HEK293 (cell line): ENCODE data around the gene IL20RA.

ENCODE experiments used
- CTCF ChIA-PET: fragments of 350-600 bp; formaldehyde crosslinking; extraction: SDS; loops from one replicate; lab custom pipeline; 2021; ENCODE audit warnings: antibody characterized with exemption; lab: Yijun Ruan, JAX
- POLR2A ChIA-PET: fragments of 300-600 bp; formaldehyde crosslinking; extraction: SDS; loops from one replicate; lab custom pipeline; 2020; ENCODE audit warnings: antibody characterized with exemption, inconsistent platforms; lab: Yijun Ruan, JAX
- H3K27ac ChIP-seq: fragments of 200-500 bp; sonication (Bioruptor generic); 2 replicates; pipeline ENCODE4 v1.5.1; 2014; ENCODE audit warnings: low read depth, low read length, control low read depth, inconsistent platforms; ENCODE audit errors: extremely low read depth
- H3K36me3 ChIP-seq, 2 experiments: fragments of 200-500 bp in 1 of 2; sonication (Bioruptor generic) in 1 of 2; 1 replicate in 1 of 2; 2 replicates in 1 of 2; pipeline ENCODE4 v1.5.1; 2014 to 2017; ENCODE audit warnings: inconsistent platforms in 2 of 2, low read length in 2 of 2; ENCODE audit not compliant: control insufficient read depth in 2 of 2, insufficient read depth in 1 of 2
- H3K4me1 ChIP-seq: fragments of 200-500 bp; sonication (Bioruptor generic); 2 replicates; pipeline ENCODE4 v1.5.1; 2014; ENCODE audit warnings: mild to moderate bottlenecking, low read length, inconsistent platforms; ENCODE audit not compliant: control insufficient read depth, insufficient read depth
- H3K4me3 ChIP-seq: 2 replicates; pipeline ENCODE4 v1.5.1; 2011; ENCODE audit warnings: low read depth, mild to moderate bottlenecking, control low read depth, low read length, moderate library complexity
- H3K9me3 ChIP-seq: fragments of 200-500 bp; sonication (Bioruptor generic); 2 replicates; pipeline ENCODE4 v1.5.1; 2014; ENCODE audit warnings: low read depth, low read length, inconsistent platforms; ENCODE audit not compliant: control insufficient read depth, insufficient read depth
- BCL11A ChIP-seq: fragments of 450-650 bp; formaldehyde crosslinking; IDR thresholded peaks from 2 replicates; pipeline ENCODE4 v1.5.1; 2016; ENCODE audit warnings: low read depth, missing biosample characterization, missing genetic modification characterization
- KLF16 ChIP-seq: fragments of 450-650 bp; formaldehyde crosslinking; IDR thresholded peaks from 2 replicates; pipeline ENCODE4 v1.5.1; 2017; ENCODE audit warnings: missing biosample characterization, missing genetic modification characterization
- MZF1 ChIP-seq: fragments of 450-650 bp; formaldehyde crosslinking; IDR thresholded peaks from 2 replicates; pipeline ENCODE4 v1.5.1; 2017; ENCODE audit warnings: missing biosample characterization, missing genetic modification characterization, borderline replicate concordance
- PRDM1 ChIP-seq: fragments of 450-650 bp; formaldehyde crosslinking; IDR thresholded peaks from 2 replicates; pipeline ENCODE4; 2016; ENCODE audit warnings: missing biosample characterization, missing genetic modification characterization
- RBAK ChIP-seq: fragments of 450-650 bp; formaldehyde crosslinking; IDR thresholded peaks from 2 replicates; pipeline ENCODE4 v1.5.1; 2016; ENCODE audit warnings: missing biosample characterization, missing genetic modification characterization
- YY1 ChIP-seq: fragments of 450-650 bp; formaldehyde crosslinking; IDR thresholded peaks from 2 replicates; pipeline ENCODE4 v1.5.1; 2018; ENCODE audit warnings: missing biosample characterization, missing genetic modification characterization
- ZBTB17 ChIP-seq: fragments of 450-650 bp; formaldehyde crosslinking; IDR thresholded peaks from 2 replicates; pipeline ENCODE4 v1.5.1; 2016; ENCODE audit warnings: missing biosample characterization, missing genetic modification characterization
- ZNF169 ChIP-seq: fragments of 450-650 bp; formaldehyde crosslinking; IDR thresholded peaks from 2 replicates; pipeline ENCODE4 v1.5.1; 2016; ENCODE audit warnings: missing biosample characterization, missing genetic modification characterization
- ZNF174 ChIP-seq: fragments of 450-650 bp; formaldehyde crosslinking; IDR thresholded peaks from 2 replicates; pipeline ENCODE4 v1.5.0; 2017; ENCODE audit warnings: missing biosample characterization, mild to moderate bottlenecking, missing genetic modification characterization
- ZNF24 ChIP-seq: fragments of 450-650 bp; formaldehyde crosslinking; IDR thresholded peaks from 2 replicates; pipeline ENCODE4 v1.5.1; 2016; ENCODE audit warnings: missing biosample characterization, missing genetic modification characterization
- ZNF26 ChIP-seq: fragments of 450-650 bp; formaldehyde crosslinking; IDR thresholded peaks from 2 replicates; pipeline ENCODE4 v1.5.1; 2016; ENCODE audit warnings: missing biosample characterization, missing genetic modification characterization
- ZNF274 ChIP-seq, 2 experiments: fragments of 200-500 bp in 1 of 2; fragments of 450-650 bp in 1 of 2; sonication (Bioruptor generic) in 1 of 2; formaldehyde crosslinking in 1 of 2; IDR thresholded peaks; 2 replicates each; pipeline versions ENCODE4 v1.5.1 to v1.6.1; 2014 to 2016; ENCODE audit warnings: borderline replicate concordance in 1 of 2, inconsistent platforms in 1 of 2, low read length in 1 of 2, missing biosample characterization in 1 of 2, missing genetic modification characterization in 1 of 2
- ZNF48 ChIP-seq: fragments of 450-650 bp; formaldehyde crosslinking; IDR thresholded peaks from 2 replicates; pipeline ENCODE4 v1.5.1; 2016; ENCODE audit warnings: missing biosample characterization, missing genetic modification characterization
- ZNF600 ChIP-seq: fragments of 450-650 bp; formaldehyde crosslinking; IDR thresholded peaks from 2 replicates; pipeline ENCODE4 v1.5.1; 2016; ENCODE audit warnings: missing biosample characterization, missing genetic modification characterization
- ZNF654 ChIP-seq: fragments of 450-650 bp; formaldehyde crosslinking; IDR thresholded peaks from 2 replicates; pipeline ENCODE4 v1.5.1; 2016; ENCODE audit warnings: low read depth, missing biosample characterization, missing genetic modification characterization
- ZNF701 ChIP-seq: fragments of 450-650 bp; formaldehyde crosslinking; IDR thresholded peaks from 2 replicates; pipeline ENCODE4 v1.5.1; 2016; ENCODE audit warnings: missing biosample characterization, missing genetic modification characterization
- ZNF704 ChIP-seq: fragments of 450-650 bp; formaldehyde crosslinking; IDR thresholded peaks from 2 replicates; pipeline ENCODE4 v1.5.1; 2016; ENCODE audit warnings: missing biosample characterization, missing genetic modification characterization
- TF ChIP-seq, protein P1 (sequence below): fragments of 450-650 bp; formaldehyde crosslinking; IDR thresholded peaks from 2 replicates; pipeline ENCODE4 v1.5.1; 2016; ENCODE audit warnings: missing biosample characterization, missing genetic modification characterization
- TF ChIP-seq, protein P2 (sequence below): fragments of 450-650 bp; formaldehyde crosslinking; IDR thresholded peaks from 2 replicates; pipeline ENCODE4 v1.5.1; 2016; ENCODE audit warnings: missing biosample characterization, missing genetic modification characterization

The IL20RA gene

GRCh38 chr6:137016356-137016755 is 28.4 kb downstream of the IL20RA start (continued):
- no peak for TF ChIP-seq YY1
- TF ChIP-seq ZBTB17 (tag by site-specific recombination) = no peak
- TF ChIP-seq KLF16 (tag by site-specific recombination) = no peak
- no peak for TF ChIP-seq ZNF701
- TF ChIP-seq, all 188 proteins: peak for 0

- POLR2A ChIA-PET = no interaction called here
- CTCF ChIA-PET = interaction anchor here (0.5 to 3.4 kb wide), 8 partner anchors 24 to 663 kb away, joined by 3 to 10 read pairs (median 4); no protein-coding TSS in a partner anchor
- Histone ChIP-seq H3K9me3 (no peaks in the 10 kb centered on the region), H3K36me3 (no peaks in the 10 kb centered on the region), H3K4me3 (no peak overlapping the region), H3K27ac (no peak overlapping the region), H3K4me1 (no peaks in the 10 kb centered on the region)
- TF ChIP-seq, protein P1, sequence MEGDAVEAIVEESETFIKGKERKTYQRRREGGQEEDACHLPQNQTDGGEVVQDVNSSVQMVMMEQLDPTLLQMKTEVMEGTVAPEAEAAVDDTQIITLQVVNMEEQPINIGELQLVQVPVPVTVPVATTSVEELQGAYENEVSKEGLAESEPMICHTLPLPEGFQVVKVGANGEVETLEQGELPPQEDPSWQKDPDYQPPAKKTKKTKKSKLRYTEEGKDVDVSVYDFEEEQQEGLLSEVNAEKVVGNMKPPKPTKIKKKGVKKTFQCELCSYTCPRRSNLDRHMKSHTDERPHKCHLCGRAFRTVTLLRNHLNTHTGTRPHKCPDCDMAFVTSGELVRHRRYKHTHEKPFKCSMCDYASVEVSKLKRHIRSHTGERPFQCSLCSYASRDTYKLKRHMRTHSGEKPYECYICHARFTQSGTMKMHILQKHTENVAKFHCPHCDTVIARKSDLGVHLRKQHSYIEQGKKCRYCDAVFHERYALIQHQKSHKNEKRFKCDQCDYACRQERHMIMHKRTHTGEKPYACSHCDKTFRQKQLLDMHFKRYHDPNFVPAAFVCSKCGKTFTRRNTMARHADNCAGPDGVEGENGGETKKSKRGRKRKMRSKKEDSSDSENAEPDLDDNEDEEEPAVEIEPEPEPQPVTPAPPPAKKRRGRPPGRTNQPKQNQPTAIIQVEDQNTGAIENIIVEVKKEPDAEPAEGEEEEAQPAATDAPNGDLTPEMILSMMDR = no peak
- TF ChIP-seq, all 188 proteins: peak for 0
Observed at GRCh38 chr6:137015943-137016342, 28.8 kb downstream of the IL20RA start.

DNA sequence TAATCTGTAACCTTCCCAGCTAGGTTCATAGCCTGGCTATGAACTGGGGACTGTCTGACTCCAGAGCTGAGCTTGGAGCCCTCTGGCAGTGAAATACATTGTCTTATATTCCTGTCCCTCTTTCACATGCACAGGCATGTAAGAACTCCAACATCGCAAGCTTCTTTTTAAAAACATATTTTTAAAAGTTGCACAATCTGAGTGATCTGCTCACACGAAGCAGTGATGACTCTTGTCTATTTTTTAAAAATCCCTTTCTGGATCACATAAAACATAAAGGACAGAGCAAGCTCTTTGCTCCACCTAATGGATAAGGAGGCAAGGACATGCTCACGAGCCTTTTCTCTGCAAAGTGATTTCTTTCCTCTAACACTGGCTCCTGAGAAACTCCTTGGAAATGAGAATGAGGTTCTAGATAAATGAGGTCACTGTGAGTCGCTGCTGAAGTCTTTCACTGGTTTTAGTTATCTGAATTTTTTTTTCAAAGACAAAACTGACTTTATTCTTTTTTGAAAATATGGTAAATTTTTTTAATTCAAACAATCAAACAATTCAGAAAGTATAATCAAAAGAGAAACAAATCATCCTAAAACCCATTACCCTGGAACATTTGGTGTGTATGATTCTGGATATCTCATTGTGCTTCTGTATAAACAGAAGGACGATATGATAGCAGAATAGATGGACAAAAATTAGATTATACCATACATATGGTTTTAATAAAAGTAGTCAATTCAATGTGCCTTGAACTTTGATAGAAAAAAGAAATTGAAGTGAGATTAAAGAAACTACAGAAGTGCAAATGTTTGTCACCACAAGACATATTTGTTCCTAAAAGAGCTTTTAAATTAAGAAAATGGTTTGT is 30.8 kb downstream of the IL20RA start:
- no peak for TF ChIP-seq MZF1 (tag by site-specific recombination)
- 0 out of 2 replicates have a peak, but pooled peaks have one; percentile 31 for TF ChIP-seq ZNF654
- TF ChIP-seq ZNF600 = no peak
- POLR2A ChIA-PET = interaction anchor here (1.9 kb wide), 1 partner anchor 30 kb away, joined by 4 read pairs; no protein-coding TSS in a partner anchor
- CTCF ChIA-PET = interaction anchor here (0.7 to 3.4 kb wide), 27 partner anchors 8 to 370 kb away, joined by 3 to 39 read pairs (median 4); no protein-coding TSS in a partner anchor
- Histone ChIP-seq H3K4me1 (no peaks in the 10 kb centered on the region), H3K27ac (no peak overlapping the region), H3K9me3 (no peaks in the 10 kb centered on the region), H3K4me3 (no peak overlapping the region), H3K36me3 (no peaks in the 10 kb centered on the region)

DNA sequence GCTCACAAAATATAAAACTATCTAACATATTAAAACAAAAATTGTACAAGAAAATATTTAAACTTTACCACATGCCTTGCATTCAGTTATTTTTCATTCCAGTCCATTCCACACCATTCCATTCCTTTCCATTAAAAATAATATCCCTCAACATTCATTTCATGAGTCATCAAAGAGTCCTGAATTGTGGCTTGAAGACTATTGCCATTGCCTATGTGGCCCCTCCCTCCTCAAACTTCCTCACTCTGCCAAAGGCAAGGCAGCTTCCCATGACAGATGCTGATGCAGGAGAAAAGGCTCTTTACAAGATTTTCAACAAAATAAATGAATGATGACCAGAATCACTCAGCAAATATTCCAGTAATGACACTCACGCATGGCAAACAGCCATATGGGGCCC is 31.7 kb downstream of the IL20RA start:
- H3K4me3 ChIP-seq = no peak overlapping the region
- no peak overlapping the region for H3K27ac ChIP-seq
- H3K9me3 ChIP-seq = no peaks in the 10 kb centered on the region
- no peaks in the 10 kb centered on the region for H3K36me3 ChIP-seq
- POLR2A ChIA-PET = interaction anchor here (0.5 kb wide), 1 partner anchor 31 kb away, joined by 9 read pairs; the partner anchor contains the start of gene IL20RA
- H3K4me1 ChIP-seq = no peaks in the 10 kb centered on the region
- CTCF ChIA-PET = interaction anchor here (0.7 to 2.8 kb wide), 25 partner anchors 9 to 1014 kb away, joined by 3 to 39 read pairs (median 3); no protein-coding TSS in a partner anchor
- TF ChIP-seq ZNF174 (tag by site-specific recombination) (no peak), ZNF24 (no peak)

DNA sequence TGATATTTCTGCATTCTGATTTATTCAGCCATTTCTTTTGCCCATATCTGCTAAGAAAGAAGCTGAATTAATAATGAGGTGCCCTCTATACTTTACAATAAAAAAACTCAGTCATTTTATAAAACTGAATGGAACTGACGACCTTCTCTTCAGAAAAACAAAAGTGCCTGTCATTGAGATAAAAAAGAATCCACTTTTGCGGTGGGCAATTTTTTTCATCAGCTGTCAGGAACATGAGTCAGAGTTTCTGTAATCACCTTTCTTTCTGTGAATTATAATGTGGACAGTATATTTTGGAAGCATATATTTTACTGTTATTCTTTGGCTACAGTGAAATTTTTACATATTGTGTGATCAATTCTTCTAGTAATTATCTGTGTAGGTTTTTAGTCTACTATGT is 33.4 kb downstream of the IL20RA start:
- Histone ChIP-seq H3K36me3 (no peaks in the 10 kb centered on the region), H3K27ac (no peak overlapping the region), H3K4me3 (no peak overlapping the region), H3K9me3 (no peaks in the 10 kb centered on the region), H3K4me1 (no peaks in the 10 kb centered on the region)
- ChIA-PET POLR2A (no interaction called here), CTCF (interaction anchor here (0.5 to 1.4 kb wide), 2 partner anchors 14 to 103 kb away, joined by 3 read pairs; no protein-coding TSS in a partner anchor)
- no peak for TF ChIP-seq RBAK (tag by site-specific recombination)
- TF ChIP-seq ZNF169 (tag by site-specific recombination) = no peak
- no peak for TF ChIP-seq PRDM1 (tag by site-specific recombination)
- TF ChIP-seq, protein P2, sequence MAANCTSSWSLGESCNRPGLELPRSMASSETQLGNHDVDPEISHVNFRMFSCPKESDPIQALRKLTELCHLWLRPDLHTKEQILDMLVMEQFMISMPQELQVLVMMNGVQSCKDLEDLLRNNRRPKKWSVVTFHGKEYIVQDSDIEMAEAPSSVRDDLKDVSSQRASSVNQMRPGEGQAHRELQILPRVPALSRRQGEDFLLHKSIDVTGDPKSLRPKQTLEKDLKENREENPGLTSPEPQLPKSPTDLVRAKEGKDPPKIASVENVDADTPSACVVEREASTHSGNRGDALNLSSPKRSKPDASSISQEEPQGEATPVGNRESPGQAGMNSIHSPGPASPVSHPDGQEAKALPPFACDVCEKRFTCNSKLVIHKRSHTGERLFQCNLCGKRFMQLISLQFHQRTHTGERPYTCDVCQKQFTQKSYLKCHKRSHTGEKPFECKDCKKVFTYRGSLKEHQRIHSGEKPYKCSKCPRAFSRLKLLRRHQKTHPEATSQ = no peak
- TF ChIP-seq ZNF704 = no peak
- TF ChIP-seq ZNF274 (IDR thresholded peaks at IDR 0.05; ENCODE audit: low read length) = no peak
- no peak for TF ChIP-seq ZNF274 (tag by site-specific recombination; IDR thresholded peaks at IDR 0.05; ENCODE audit: borderline replicate concordance)
- TF ChIP-seq BCL11A (tag by site-specific recombination) = no peak
- TF ChIP-seq ZNF26 = no peak
- no peak for TF ChIP-seq ZNF48 (tag by site-specific recombination)
